Middle frontal gyrus (tissue), 1 donor: ENCODE data around the gene ADH1B.
"Not testable (repeated sequence)": the region's sequence is repeated elsewhere in the genome, so short reads cannot be mapped to it uniquely, and the experiment has no call there.

ENCODE experiments used
- DNase-seq: peaks from one replicate; pipeline ENCODE4 v3.0.0-alpha.2; 2015; ENCODE audit warnings: low spot score; ENCODE audit errors: extremely low spot score

ADH1B gene

GRCh38 chr4:99324361-99324760, 3.2 kb upstream of the ADH1B start:
- DNase-seq = no peak

GRCh38 chr4:99323756-99324155, 2.6 kb upstream of the ADH1B start:
- no peak for DNase-seq

- DNase-seq = not testable (repeated sequence)
Observed at GRCh38 chr4:99317811-99318210, 3.4 kb downstream of the ADH1B start.

GRCh38 chr4:99317354-99317753, 3.8 kb downstream of the ADH1B start:
- DNase-seq = no peak

- DNase-seq = no peak
Observed at GRCh38 chr4:99315839-99316238, 5.4 kb downstream of the ADH1B start.

GRCh38 chr4:99314211-99314610, 7.0 kb downstream of the ADH1B start:
- no peak for DNase-seq

- DNase-seq = no peak
Observed at GRCh38 chr4:99310389-99310788, 10.8 kb downstream of the ADH1B start.

GRCh38 chr4:99305638-99306400, 15.4 kb downstream of the ADH1B start:
- no peak for DNase-seq

GRCh38 chr4:99301376-99302164, 19.6 kb downstream of the ADH1B start:
- no peak for DNase-seq

- no peak for DNase-seq
Observed at GRCh38 chr4:99300934-99301333, 20.3 kb downstream of the ADH1B start.

- DNase-seq = no peak
Observed at GRCh38 chr4:99293357-99293756, 27.8 kb downstream of the ADH1B start.

GRCh38 chr4:99290848-99291786, 30.1 kb downstream of the ADH1B start, which contains the start of gene ADH1A:
ADH1A (minus strand) TSS chr4:99290985; CDS start chr4:99290914, 71 bp downstream.
- DNase-seq = no peak

GRCh38 chr4:99285387-99285786, 35.8 kb downstream of the ADH1B start:
- DNase-seq = no peak

GRCh38 chr4:99282731-99283130, 38.5 kb downstream of the ADH1B start:
- no peak for DNase-seq

GRCh38 chr4:99281261-99281660, 39.9 kb downstream of the ADH1B start:
- no peak for DNase-seq

GRCh38 chr4:99276417-99276816, 44.8 kb downstream of the ADH1B start:
- DNase-seq = no peak

- no peak for DNase-seq
Observed at GRCh38 chr4:99275885-99276284, 45.3 kb downstream of the ADH1B start.

- no peak for DNase-seq
Observed at GRCh38 chr4:99275050-99275449, 46.2 kb downstream of the ADH1B start.

GRCh38 chr4:99273704-99274103, 47.5 kb downstream of the ADH1B start:
- no peak for DNase-seq

- DNase-seq = no peak
Observed at GRCh38 chr4:99264927-99265326, 56.3 kb downstream of the ADH1B start.
